Forelimb muscle (tissue), 1 donor: Measurements from ENCODE around the gene LILRB2. TPM values are rescaled to one million over a fixed set of nuclear protein-coding genes. Genes with fewer than 3 reads are reported as not detected.
"Not testable (repeated sequence)": the region's sequence is repeated elsewhere in the genome, so short reads cannot be mapped to it uniquely, and the experiment has no call there.

Experiments used
- DNase-seq: peaks from one replicate; pipeline ENCODE4 v3.0.0-alpha.2; 2013; ENCODE audit warnings: low read depth
- polyA plus RNA-seq: library from polyadenylated mRNA; unstranded; fragments of 120-200 nt; gene quantifications from one replicate; pipeline ENCODE4 v1.2.1, GENCODE V29; 2013; ENCODE audit not compliant: insufficient read length

LILRB2 gene
- polyA plus RNA-seq, 1 donor, result 1.9 TPM

- DNase-seq, result not testable (repeated sequence)
These were observed 38.7 kb downstream of the LILRB2 start for GRCh38 chr19:54242234-54242633.

- DNase-seq, result not testable (repeated sequence)
These were observed 40.3 kb downstream of the LILRB2 start for GRCh38 chr19:54240372-54241336.

- not testable (repeated sequence) for DNase-seq
These were observed 41.2 kb downstream of the LILRB2 start for GRCh38 chr19:54239491-54240371.

GRCh38 chr19:54233941-54234340, 47.0 kb downstream of the LILRB2 start:
- DNase-seq, result no peak

GRCh38 chr19:54231077-54231931, 49.6 kb downstream of the LILRB2 start:
- DNase-seq, result no peak

GRCh38 chr19:54230031-54230430, 50.9 kb downstream of the LILRB2 start:
- DNase-seq, result no peak

GRCh38 chr19:54229146-54229545, 51.8 kb downstream of the LILRB2 start:
- DNase-seq, result no peak

- DNase-seq, result not testable (repeated sequence)
These were observed 56.3 kb downstream of the LILRB2 start for GRCh38 chr19:54224619-54225018.

- DNase-seq, result not testable (repeated sequence)
These were observed 57.0 kb downstream of the LILRB2 start for GRCh38 chr19:54223937-54224281.

Other genes starting within 250 kb of the LILRB2 start
- 0.19 TPM for gene VSTM1, start 217.2 kb downstream of the LILRB2 start, polyA plus RNA-seq
- not detected for gene TARM1, start 199.7 kb downstream of the LILRB2 start, polyA plus RNA-seq
- gene OSCAR, start 180.3 kb downstream of the LILRB2 start, polyA plus RNA-seq, result 0.39 TPM
- 120 TPM for gene NDUFA3, start 178.3 kb downstream of the LILRB2 start, polyA plus RNA-seq
- gene TFPT, start 165.5 kb downstream of the LILRB2 start, polyA plus RNA-seq, result 13.5 TPM
- gene PRPF31, start 165.4 kb downstream of the LILRB2 start, polyA plus RNA-seq, result 44.1 TPM
- 36.9 TPM for gene CNOT3, start 143.3 kb downstream of the LILRB2 start, polyA plus RNA-seq
- gene LENG1, start 121.4 kb downstream of the LILRB2 start, polyA plus RNA-seq, result 8.1 TPM
- gene TMC4, start 108.0 kb downstream of the LILRB2 start, polyA plus RNA-seq, result 3.4 TPM
- gene MBOAT7, start 91.5 kb downstream of the LILRB2 start, polyA plus RNA-seq, result 27.2 TPM
- gene TSEN34, start 89.8 kb downstream of the LILRB2 start, polyA plus RNA-seq, result 32.5 TPM
- 2,526 TPM for gene RPS9, start 80.3 kb downstream of the LILRB2 start, polyA plus RNA-seq
- gene LILRB3, start 58.1 kb downstream of the LILRB2 start, polyA plus RNA-seq, result 1.8 TPM
- gene LILRA6, start 38.3 kb downstream of the LILRB2 start, polyA plus RNA-seq, result 1.2 TPM
- gene LILRB5, start 23.8 kb downstream of the LILRB2 start, polyA plus RNA-seq, result 8.1 TPM
- 0.44 TPM for gene LILRA5, start 32.1 kb upstream of the LILRB2 start, polyA plus RNA-seq
- not detected for gene LILRA4, start 58.1 kb upstream of the LILRB2 start, polyA plus RNA-seq
- gene LAIR1, start 83.8 kb upstream of the LILRB2 start, polyA plus RNA-seq, result 6.6 TPM
- 3.9 TPM for gene TTYH1, start 134.4 kb upstream of the LILRB2 start, polyA plus RNA-seq
- 120 TPM for gene LENG8, start 168.1 kb upstream of the LILRB2 start, polyA plus RNA-seq
- gene LENG9, start 182.7 kb upstream of the LILRB2 start, polyA plus RNA-seq, result 1.8 TPM
- 29.2 TPM for gene CDC42EP5, start 192.2 kb upstream of the LILRB2 start, polyA plus RNA-seq
- not detected for gene LAIR2, start 221.7 kb upstream of the LILRB2 start, polyA plus RNA-seq